Kidney (tissue), 14 donors: Measurements from ENCODE around the gene RUNX1. TPM values are rescaled to one million over a fixed set of nuclear protein-coding genes. Genes with fewer than 3 reads are reported as not detected.

ENCODE experiments used
- DNase-seq, 5 donors: peaks; one replicate each; pipeline ENCODE4 v3.0.0-alpha.2; 2013 to 2020
- FAIRE-seq: peaks from 2 replicates; lab custom pipeline; 2012; peaks lifted over from hg19 to GRCh38; lab: Jason Lieb, UNC
- H3K27ac ChIP-seq, 2 donors: one replicate each; pipeline ENCODE4 v1.7.0; 2013; ENCODE audit warnings: low read depth in 2 of 2, low read length in 2 of 2, inconsistent platforms in 1 of 2
- H3K27me3 ChIP-seq: one replicate; pipeline ENCODE4 v1.7.1; 2013; ENCODE audit warnings: low read length, inconsistent platforms; ENCODE audit not compliant: control insufficient read depth, insufficient read depth
- H3K36me3 ChIP-seq, 3 donors: one replicate each; pipeline versions ENCODE4 v1.7.0 to v1.7.1; 2013; ENCODE audit warnings: low read length in 3 of 3, control low read depth in 1 of 3, inconsistent platforms in 1 of 3; ENCODE audit not compliant: insufficient read depth in 3 of 3, control insufficient read depth in 2 of 3
- H3K4me1 ChIP-seq, 3 donors: one replicate each; pipeline versions ENCODE4 v1.7.0 to v1.7.1; 2013; ENCODE audit warnings: low read length in 3 of 3, inconsistent platforms in 1 of 3, low read depth in 1 of 3; ENCODE audit not compliant: control insufficient read depth in 2 of 3, insufficient read depth in 2 of 3
- H3K4me3 ChIP-seq, 3 donors: one replicate each; pipeline versions ENCODE4 v1.7.0 to v1.8.1; 2013; ENCODE audit warnings: low read length in 3 of 3, control low read depth in 1 of 3, inconsistent platforms in 1 of 3
- H3K9ac ChIP-seq, 3 donors: one replicate each; pipeline versions ENCODE4 v1.7.0 to v1.7.1; 2013; ENCODE audit warnings: low read length in 3 of 3, control low read depth in 1 of 3, inconsistent platforms in 1 of 3
- H3K9me3 ChIP-seq, 3 donors: one replicate each; pipeline versions ENCODE4 v1.7.0 to v1.7.1; 2013; ENCODE audit warnings: low read length in 3 of 3, control low read depth in 1 of 3, inconsistent platforms in 1 of 3; ENCODE audit not compliant: control insufficient read depth in 2 of 3, insufficient read depth in 1 of 3
- CTCF ChIP-seq: IDR thresholded peaks from 3 replicates; pipeline ENCODE4 v1.5.1; 2012; ENCODE audit warnings: mild to moderate bottlenecking, moderate library complexity, borderline replicate concordance; ENCODE audit not compliant: insufficient read depth; ENCODE audit errors: extremely low read depth
- intact Hi-C: fragments of 100-400 bp; cut with DNase I; formaldehyde crosslinking; loops from one replicate; pipeline ENCODE4 v1.11.1; 2022
- polyA plus RNA-seq: library from polyadenylated mRNA; stranded (reverse); fragments of 350-450 nt; fragmentation: Illumina TruSeq; extraction: RNeasy Lipid Tissue Mini Kit (QIAGEN cat#74804); gene quantifications from one replicate; pipeline ENCODE4 v1.2.3, GENCODE V29; 2014; ENCODE audit warnings: low read depth, low replicate concordance; ENCODE audit not compliant: insufficient read depth
- total RNA-seq: library from RNA; stranded (reverse); fragmentation: NEBNext Ultra II Directional; extraction: Animal tissue kit (Norgen Biotek cat#: 25700); gene quantifications from one replicate; pipeline ENCODE4 v1.2.1, GENCODE V29; 2021
- donor health status: control.
- donor health status: control.
- donor health status: control.
- donor health status: control.
- donor health status: control.
- donor health status: DM: yes; HTN: yes; CAD: no.
- donor health status: Normal renal cell carcinoma (clear cell type).

RUNX1 gene
- total and polyA plus RNA-seq, 2 donors from 2014 or later, result 1.3 to 58.0 TPM

GRCh38 chr21:34909492-34910292 is 139.4 kb downstream of the RUNX1 start:
- Histone ChIP-seq H3K9ac (no peak overlapping the region), H3K27ac (no peak overlapping the region), H3K36me3 (no peaks in the 10 kb centered on the region), H3K4me1 (no peaks in the 10 kb centered on the region), H3K27me3 (peaks cover 2% of the 10 kb centered on the region), H3K4me3 (no peak overlapping the region), H3K9me3 (no peaks in the 10 kb centered on the region)
- no peak for DNase-seq
- no peak for FAIRE-seq
- intact Hi-C loops, result no loop called here
- no peak for TF ChIP-seq CTCF

GRCh38 chr21:34908419-34909055 is 140.6 kb downstream of the RUNX1 start:
- no peak overlapping the region for H3K27ac ChIP-seq
- H3K9ac ChIP-seq, result no peak overlapping the region
- no peak for TF ChIP-seq CTCF
- FAIRE-seq (no peak), DNase-seq (no peak)
- H3K36me3 ChIP-seq, result no peaks in the 10 kb centered on the region
- no peaks in the 10 kb centered on the region for H3K9me3 ChIP-seq
- no peaks in the 10 kb centered on the region for H3K4me1 ChIP-seq
- H3K27me3 ChIP-seq, result peaks cover 2% of the 10 kb centered on the region
- intact Hi-C loops, result no loop called here
- H3K4me3 ChIP-seq, result no peak overlapping the region

DNA sequence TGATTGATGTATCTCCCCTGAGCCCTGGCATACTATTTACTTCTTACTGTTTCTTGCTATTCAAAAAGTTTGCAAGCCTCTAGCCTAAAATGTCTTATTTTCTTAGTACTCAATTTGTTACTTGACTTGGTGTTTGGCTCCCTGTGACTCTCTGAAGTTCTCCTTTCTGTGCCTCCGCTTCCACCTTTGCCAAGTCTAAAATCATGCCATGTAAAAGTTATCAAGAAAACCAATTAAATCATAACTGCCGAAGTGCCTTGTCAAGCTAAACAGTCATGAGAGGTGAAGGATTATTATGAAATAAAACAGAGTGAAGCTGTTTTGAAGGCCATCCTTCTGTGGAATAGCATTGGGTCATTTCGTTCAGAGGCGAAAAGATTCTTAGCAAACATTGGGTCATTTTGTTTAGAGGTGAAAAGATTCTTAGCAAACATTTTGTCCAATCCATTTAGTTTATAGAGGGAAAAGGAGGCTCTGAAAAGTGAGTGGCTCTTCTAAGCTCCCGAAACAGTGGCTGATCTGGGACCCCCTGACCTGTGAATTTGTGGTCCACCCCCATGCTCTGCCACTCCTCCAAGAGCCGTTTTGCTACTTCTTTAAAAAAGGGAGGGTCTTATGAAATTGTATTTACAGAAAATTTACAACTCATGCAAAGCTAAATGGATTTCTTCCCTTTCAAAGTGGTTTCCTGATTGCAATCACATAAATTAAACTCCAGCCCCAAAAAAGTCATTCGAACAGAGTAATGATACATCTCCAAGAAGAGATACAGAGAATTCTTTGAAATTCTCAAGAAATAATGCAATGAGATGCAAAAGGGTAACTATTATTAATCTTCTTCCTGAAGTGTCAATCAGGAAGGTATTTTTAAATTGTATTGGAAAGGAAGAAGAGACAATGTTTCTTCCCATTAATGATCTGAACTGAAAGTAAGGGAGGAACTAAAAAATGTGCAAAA is 141.4 kb downstream of the RUNX1 start:
- no peak for FAIRE-seq
- H3K36me3 ChIP-seq, result no peaks in the 10 kb centered on the region
- TF ChIP-seq CTCF, result no peak
- no peak overlapping the region for H3K9ac ChIP-seq
- H3K4me3 ChIP-seq, result no peak overlapping the region
- intact Hi-C loops, result no loop called here
- H3K4me1 ChIP-seq, result no peaks in the 10 kb centered on the region
- peaks cover 2% of the 10 kb centered on the region for H3K27me3 ChIP-seq
- H3K9me3 ChIP-seq, result no peaks in the 10 kb centered on the region
- no peak for DNase-seq
- H3K27ac ChIP-seq, result no peak overlapping the region
